Activated CD8-positive, alpha-beta memory T cell treated with anti-CD3 and anti-CD28 coated beads, Interleukin-2, amount 10 ng/mL, durations not matched to agents 7 days and 5 days (primary cell): ENCODE measurements around the gene SOX18. TPM values are rescaled to one million over a fixed set of nuclear protein-coding genes. Genes with fewer than 3 reads are reported as not detected.

Experiments
- ATAC-seq: fragments of 150-1000 bp; cut with Tn5 transposase; one replicate; pipeline ENCODE4 v1.10.0; 2021; ENCODE audit warnings: moderate library complexity
- CTCF ChIA-PET: fragments of 350-600 bp; sonication (Branson Sonifier 250); formaldehyde crosslinking; loops from one replicate; lab custom pipeline; 2021; ENCODE audit warnings: antibody characterized with exemption; lab: Charles Lee
- DNase-seq: peaks from one replicate; pipeline ENCODE4 v3.0.0-alpha.2; 2020
- H3K27ac Mint-ChIP-seq: one replicate; pipeline ENCODE4 v1.8.0; 2021; ENCODE audit warnings: mild to moderate bottlenecking, mixed read lengths
- H3K27me3 Mint-ChIP-seq: one replicate; pipeline ENCODE4 v1.8.0; 2021; ENCODE audit warnings: mixed read lengths
- H3K36me3 Mint-ChIP-seq: one replicate; pipeline ENCODE4 v1.8.0; 2021; ENCODE audit warnings: mild to moderate bottlenecking, mixed read lengths
- H3K4me1 Mint-ChIP-seq: one replicate; pipeline ENCODE4 v1.8.0; 2021; ENCODE audit warnings: mixed read lengths
- H3K4me3 Mint-ChIP-seq: one replicate; pipeline ENCODE4 v1.8.0; 2021; ENCODE audit warnings: mild to moderate bottlenecking, moderate library complexity, mixed read lengths
- H3K9me3 Mint-ChIP-seq: one replicate; pipeline ENCODE4 v1.8.0; 2022; ENCODE audit warnings: low read depth, mixed read lengths
- total RNA-seq, 2 experiments: library from RNA; stranded (reverse); gene quantifications; one replicate each; pipeline ENCODE4 v1.2.3, GENCODE V29; 2021

The SOX18 gene
- total RNA-seq, 2 experiments from 2014 or later, result 0.20 to 1.8 TPM

GRCh38 chr20:64052326-64052722, 2.9 kb upstream of the SOX18 start:
- Mint-ChIP-seq H3K36me3 (no peaks in the 10 kb centered on the region), H3K4me3 (no peak overlapping the region), H3K9me3 (no peaks in the 10 kb centered on the region), H3K4me1 (peaks cover 20% of the 10 kb centered on the region), H3K27ac (no peak overlapping the region), H3K27me3 (peaks cover 28% of the 10 kb centered on the region)
- CTCF ChIA-PET, result interaction anchor here (1.5 to 7.4 kb wide), 4 partner anchors 10 to 67 kb away, joined by 4 to 78 read pairs (median 10); no protein-coding TSS in a partner anchor
- DNase-seq (no peak), ATAC-seq (no peak)

GRCh38 chr20:64051561-64052325, 2.3 kb upstream of the SOX18 start:
- H3K4me1 Mint-ChIP-seq, result peaks cover 15% of the 10 kb centered on the region
- ATAC-seq, result no peak
- DNase-seq, result no peak
- no peaks in the 10 kb centered on the region for H3K9me3 Mint-ChIP-seq
- no peaks in the 10 kb centered on the region for H3K36me3 Mint-ChIP-seq
- no peak overlapping the region for H3K4me3 Mint-ChIP-seq
- CTCF ChIA-PET, result interaction anchor here (3.4 to 7.4 kb wide), 2 partner anchors 12 to 19 kb away, joined by 12 to 78 read pairs; no protein-coding TSS in a partner anchor
- H3K27me3 Mint-ChIP-seq, result peaks cover 34% of the 10 kb centered on the region
- no peak overlapping the region for H3K27ac Mint-ChIP-seq

- peaks cover 15% of the 10 kb centered on the region for H3K4me1 Mint-ChIP-seq
- ATAC-seq, result no peak
- H3K36me3 Mint-ChIP-seq, result no peaks in the 10 kb centered on the region
- no peak overlapping the region for H3K4me3 Mint-ChIP-seq
- no peak overlapping the region for H3K27ac Mint-ChIP-seq
- CTCF ChIA-PET, result interaction anchor here (7.4 kb wide), 1 partner anchor 12 kb away, joined by 78 read pairs; no protein-coding TSS in a partner anchor
- DNase-seq, result no peak
- no peaks in the 10 kb centered on the region for H3K9me3 Mint-ChIP-seq
- peaks cover 40% of the 10 kb centered on the region for H3K27me3 Mint-ChIP-seq
These were observed 1.6 kb upstream of the SOX18 start for GRCh38 chr20:64051033-64051452.

- H3K4me3 Mint-ChIP-seq, result no peak overlapping the region
- DNase-seq (no peak), ATAC-seq (no peak)
- H3K4me1 Mint-ChIP-seq, result peaks cover 14% of the 10 kb centered on the region
- peaks cover 44% of the 10 kb centered on the region for H3K27me3 Mint-ChIP-seq
- H3K27ac Mint-ChIP-seq, result no peak overlapping the region
- no peaks in the 10 kb centered on the region for H3K9me3 Mint-ChIP-seq
- H3K36me3 Mint-ChIP-seq, result no peaks in the 10 kb centered on the region
- CTCF ChIA-PET, result interaction anchor here (0.5 to 7.4 kb wide), 3 partner anchors 8 to 77 kb away, joined by 3 to 78 read pairs (median 3); no protein-coding TSS in a partner anchor
These were observed 1.0 kb upstream of the SOX18 start for GRCh38 chr20:64050261-64051032.

GRCh38 chr20:64049878-64050260, 430 bp upstream of the SOX18 start:
- no peak for ATAC-seq
- H3K27me3 Mint-ChIP-seq, result peaks cover 44% of the 10 kb centered on the region
- H3K4me3 Mint-ChIP-seq, result no peak overlapping the region
- DNase-seq, result no peak
- H3K27ac Mint-ChIP-seq, result no peak overlapping the region
- CTCF ChIA-PET, result interaction anchor here (0.5 to 7.4 kb wide), 4 partner anchors 9 to 76 kb away, joined by 3 to 78 read pairs (median 5); partner anchors contain the start of genes PRPF6 and SAMD10
- no peaks in the 10 kb centered on the region for H3K9me3 Mint-ChIP-seq
- H3K4me1 Mint-ChIP-seq, result peaks cover 9% of the 10 kb centered on the region
- no peaks in the 10 kb centered on the region for H3K36me3 Mint-ChIP-seq

- CTCF ChIA-PET, result interaction anchor here (1.0 to 7.4 kb wide), 3 partner anchors 9 to 68 kb away, joined by 3 to 78 read pairs (median 7); partner anchors contain the start of genes C20orf204, PRPF6 and SAMD10
- Mint-ChIP-seq H3K9me3 (no peaks in the 10 kb centered on the region), H3K27ac (no peak overlapping the region), H3K27me3 (peaks cover 44% of the 10 kb centered on the region), H3K4me1 (peaks cover 3% of the 10 kb centered on the region), H3K36me3 (no peaks in the 10 kb centered on the region), H3K4me3 (no peak overlapping the region)
- DNase-seq, result no peak
- ATAC-seq, result no peak
These were observed 916 bp downstream of the SOX18 start for GRCh38 chr20:64048402-64049044.

- Mint-ChIP-seq H3K36me3 (no peaks in the 10 kb centered on the region), H3K4me3 (no peak overlapping the region), H3K27me3 (peaks cover 44% of the 10 kb centered on the region), H3K27ac (no peak overlapping the region), H3K4me1 (peaks cover 3% of the 10 kb centered on the region), H3K9me3 (no peaks in the 10 kb centered on the region)
- CTCF ChIA-PET, result interaction anchor here (1.0 to 7.4 kb wide), 4 partner anchors 9 to 68 kb away, joined by 3 to 78 read pairs (median 8); partner anchors contain the start of genes C20orf204, PRPF6 and SAMD10
- ATAC-seq (no peak), DNase-seq (no peak)
These were observed 1.5 kb downstream of the SOX18 start for GRCh38 chr20:64047968-64048401.

GRCh38 chr20:64047046-64047389, 2.4 kb downstream of the SOX18 start:
- CTCF ChIA-PET, result interaction anchor here (1.7 kb wide), 1 partner anchor 9 kb away, joined by 9 read pairs; no protein-coding TSS in a partner anchor
- H3K36me3 Mint-ChIP-seq, result no peaks in the 10 kb centered on the region
- no peaks in the 10 kb centered on the region for H3K9me3 Mint-ChIP-seq
- DNase-seq, result no peak
- no peak for ATAC-seq
- H3K27me3 Mint-ChIP-seq, result peaks cover 44% of the 10 kb centered on the region
- peaks cover 5% of the 10 kb centered on the region for H3K4me1 Mint-ChIP-seq
- no peak overlapping the region for H3K27ac Mint-ChIP-seq
- H3K4me3 Mint-ChIP-seq, result no peak overlapping the region

GRCh38 chr20:64045346-64046011, 4.0 kb downstream of the SOX18 start:
- CTCF ChIA-PET, result interaction anchor here (1.0 to 9.8 kb wide), 2 partner anchors 14 to 21 kb away, joined by 3 to 133 read pairs; partner anchors contain the start of gene TCEA2
- Mint-ChIP-seq H3K4me1 (peaks cover 19% of the 10 kb centered on the region), H3K27ac (no peak overlapping the region)

GRCh38 chr20:64044484-64045247, 4.8 kb downstream of the SOX18 start:
- Mint-ChIP-seq H3K27ac (no peak overlapping the region), H3K36me3 (no peaks in the 10 kb centered on the region), H3K4me3 (no peak overlapping the region), H3K27me3 (peaks cover 27% of the 10 kb centered on the region), H3K4me1 (peaks cover 27% of the 10 kb centered on the region), H3K9me3 (no peaks in the 10 kb centered on the region)
- ATAC-seq (no peak), DNase-seq (no peak)
- CTCF ChIA-PET, result interaction anchor here (1.0 to 9.8 kb wide), 3 partner anchors 15 to 71 kb away, joined by 3 to 133 read pairs (median 4); partner anchors contain the start of gene TCEA2

More at GRCh38 chr20:64045346-64046011, 4.0 kb downstream of the SOX18 start:
- H3K9me3 Mint-ChIP-seq, result no peaks in the 10 kb centered on the region
- H3K27me3 Mint-ChIP-seq, result peaks cover 32% of the 10 kb centered on the region
- H3K4me3 Mint-ChIP-seq, result no peak overlapping the region
- no peaks in the 10 kb centered on the region for H3K36me3 Mint-ChIP-seq
- no peak for DNase-seq
- ATAC-seq, result no peak

- Mint-ChIP-seq H3K27ac (no peak overlapping the region), H3K9me3 (no peaks in the 10 kb centered on the region), H3K27me3 (peaks cover 25% of the 10 kb centered on the region), H3K4me3 (no peak overlapping the region), H3K4me1 (peaks cover 32% of the 10 kb centered on the region), H3K36me3 (no peaks in the 10 kb centered on the region)
- DNase-seq (no peak), ATAC-seq (no peak)
- CTCF ChIA-PET, result interaction anchor here (9.8 kb wide), 1 partner anchor 16 kb away, joined by 133 read pairs; the partner anchor contains the start of gene TCEA2
These were observed 5.7 kb downstream of the SOX18 start for GRCh38 chr20:64043768-64044167.
